Keratinocyte (primary cell): ENCODE data around the gene APOBR.

Experiments
- EZH2 ChIP-seq: IDR thresholded peaks from one replicate; pipeline ENCODE4 v1.6.1; 2012; ENCODE audit warnings: inconsistent platforms, mild to moderate bottlenecking, low read length, moderate library complexity
- TF ChIP-seq, protein P1 (sequence below), 3 experiments: IDR thresholded peaks in 1 of 3; conservative IDR thresholded peaks in 1 of 3; optimal IDR thresholded peaks in 1 of 3; 2 replicates in 2 of 3; 3 replicates in 1 of 3; pipeline versions ENCODE3 to v1.5.1; 2011; ENCODE audit warnings: low read length in 3 of 3, mild to moderate bottlenecking in 3 of 3, moderate library complexity in 2 of 3, control low read depth in 1 of 3, inconsistent platforms in 1 of 3; ENCODE audit not compliant: insufficient read depth in 2 of 3; ENCODE audit errors: extremely low read depth in 1 of 3

DNA sequence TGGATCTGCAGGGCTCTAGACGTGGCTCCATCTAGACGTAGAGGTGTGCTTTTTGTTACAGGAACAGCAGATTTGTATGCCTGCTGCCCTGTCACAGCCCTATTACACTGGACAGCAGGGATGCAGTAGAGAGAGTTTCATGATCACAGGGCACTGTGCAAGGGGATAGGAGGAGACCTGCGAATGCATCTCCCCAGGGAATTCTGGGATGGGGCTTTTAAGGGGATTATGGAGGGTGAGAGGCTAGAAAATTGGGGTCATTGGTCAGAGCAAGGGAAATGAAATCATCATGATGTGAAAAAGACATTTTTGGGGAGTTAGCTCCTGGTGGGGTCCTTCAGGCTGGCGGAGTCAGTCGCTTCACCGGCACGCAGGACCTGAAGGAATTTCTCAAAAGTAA lies 48.2 kb downstream of the APOBR start:
- no peak for TF ChIP-seq EZH2
- TF ChIP-seq, protein P1, sequence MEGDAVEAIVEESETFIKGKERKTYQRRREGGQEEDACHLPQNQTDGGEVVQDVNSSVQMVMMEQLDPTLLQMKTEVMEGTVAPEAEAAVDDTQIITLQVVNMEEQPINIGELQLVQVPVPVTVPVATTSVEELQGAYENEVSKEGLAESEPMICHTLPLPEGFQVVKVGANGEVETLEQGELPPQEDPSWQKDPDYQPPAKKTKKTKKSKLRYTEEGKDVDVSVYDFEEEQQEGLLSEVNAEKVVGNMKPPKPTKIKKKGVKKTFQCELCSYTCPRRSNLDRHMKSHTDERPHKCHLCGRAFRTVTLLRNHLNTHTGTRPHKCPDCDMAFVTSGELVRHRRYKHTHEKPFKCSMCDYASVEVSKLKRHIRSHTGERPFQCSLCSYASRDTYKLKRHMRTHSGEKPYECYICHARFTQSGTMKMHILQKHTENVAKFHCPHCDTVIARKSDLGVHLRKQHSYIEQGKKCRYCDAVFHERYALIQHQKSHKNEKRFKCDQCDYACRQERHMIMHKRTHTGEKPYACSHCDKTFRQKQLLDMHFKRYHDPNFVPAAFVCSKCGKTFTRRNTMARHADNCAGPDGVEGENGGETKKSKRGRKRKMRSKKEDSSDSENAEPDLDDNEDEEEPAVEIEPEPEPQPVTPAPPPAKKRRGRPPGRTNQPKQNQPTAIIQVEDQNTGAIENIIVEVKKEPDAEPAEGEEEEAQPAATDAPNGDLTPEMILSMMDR (optimal IDR thresholded peaks at IDR 0.05 in 1 of 3, IDR thresholded peaks at IDR 0.05 in 1 of 3, conservative IDR thresholded peaks at IDR 0.05 in 1 of 3; ENCODE audit: extremely low read depth in 1 of 3, insufficient read depth in 2 of 3, low read length in 3 of 3), result no peak
